Activated T-cell treated with anti-CD3 and anti-CD28 coated beads for 48 hours (primary cell): ENCODE results near the gene FCHO2.

Source experiments
- DNase-seq: peaks from one replicate; pipeline ENCODE4 v3.0.0-alpha.2; 2020; ENCODE audit warnings: low read depth

The FCHO2 gene

GRCh38 chr5:73114044-73114688 is 158.3 kb downstream of the FCHO2 start:
- no peak for DNase-seq

DNA sequence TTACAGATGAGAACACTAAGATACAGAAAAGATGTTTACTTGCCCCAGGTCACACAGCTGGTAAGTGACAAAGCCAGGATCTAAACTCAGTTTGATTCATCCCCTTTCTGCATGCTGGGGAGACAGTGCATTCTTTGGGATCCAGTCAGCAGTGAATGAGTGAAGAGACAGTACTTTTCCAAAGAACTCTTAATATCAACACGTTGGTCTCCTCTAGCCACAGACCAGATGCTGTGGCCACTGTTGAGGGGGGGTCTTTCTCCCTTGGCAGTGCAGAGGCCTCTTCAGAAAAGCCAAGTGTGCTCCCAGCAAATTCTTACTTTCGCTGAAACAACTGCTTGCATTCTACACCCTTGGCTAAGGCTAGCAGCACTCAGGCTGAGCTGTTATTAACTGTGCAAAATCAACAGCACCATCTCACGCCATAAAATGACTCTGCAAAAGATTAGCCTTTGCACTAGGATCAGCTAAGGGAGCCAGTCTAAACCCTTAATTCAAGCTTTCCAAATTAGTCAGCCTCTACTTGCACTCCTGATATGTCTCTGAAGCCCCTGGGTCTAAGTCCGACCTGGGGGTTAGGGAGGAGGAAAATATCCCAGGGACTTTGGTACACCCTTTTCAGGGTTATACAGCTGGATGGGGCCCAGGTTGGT is 159.7 kb downstream of the FCHO2 start:
- no peak for DNase-seq

DNA sequence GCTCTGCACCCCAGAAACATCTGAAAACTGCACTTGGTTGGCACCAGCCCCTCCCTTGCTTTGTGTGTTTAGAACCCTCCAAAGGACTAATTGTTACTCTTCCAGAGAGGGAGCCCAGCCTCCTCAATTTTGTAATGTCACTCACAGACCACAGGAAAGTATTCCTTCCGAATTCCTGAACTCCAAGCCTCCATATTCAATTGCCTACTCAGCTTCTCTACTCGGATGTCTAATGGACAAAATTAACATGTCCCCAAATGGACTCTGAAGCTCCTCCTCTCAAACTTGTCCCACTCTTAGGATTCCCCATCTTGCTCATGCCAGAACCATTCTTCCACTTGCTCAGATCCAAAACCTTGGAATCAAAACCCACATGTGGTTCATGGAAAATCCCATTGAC is 160.7 kb downstream of the FCHO2 start:
- no peak for DNase-seq

- DNase-seq: no peak
Measured at GRCh38 chr5:73117088-73117740, 161.4 kb downstream of the FCHO2 start.

DNA sequence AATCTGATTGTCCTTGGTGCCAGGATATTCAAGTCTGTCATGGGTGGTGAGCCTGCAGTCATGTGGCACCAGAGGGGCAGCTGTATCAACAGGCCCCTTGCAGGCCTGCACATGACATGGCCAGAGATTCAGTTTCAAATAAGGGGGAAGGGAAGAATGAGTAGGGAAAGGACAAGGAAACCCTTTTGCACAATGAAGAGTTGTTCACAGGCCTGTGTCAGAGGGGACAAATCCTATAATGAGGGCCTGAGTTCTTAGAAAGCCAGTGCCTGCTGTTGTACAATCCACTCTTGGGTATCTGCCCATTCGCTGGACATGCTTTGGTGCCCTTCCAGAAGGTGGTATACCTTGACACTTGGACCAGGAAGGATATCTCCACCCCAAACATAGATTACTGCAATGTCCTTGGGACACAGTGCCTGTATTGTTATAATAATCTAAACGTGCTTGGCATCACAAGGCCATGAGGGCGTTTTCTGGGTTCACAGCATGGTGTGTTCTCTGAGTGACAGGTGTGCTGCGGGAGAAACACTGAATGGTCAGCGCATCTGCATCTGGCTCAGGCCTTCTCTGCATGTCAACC is 162.6 kb downstream of the FCHO2 start:
- DNase-seq: no peak

GRCh38 chr5:73119451-73120157 is 163.8 kb downstream of the FCHO2 start:
- no peak for DNase-seq

DNA sequence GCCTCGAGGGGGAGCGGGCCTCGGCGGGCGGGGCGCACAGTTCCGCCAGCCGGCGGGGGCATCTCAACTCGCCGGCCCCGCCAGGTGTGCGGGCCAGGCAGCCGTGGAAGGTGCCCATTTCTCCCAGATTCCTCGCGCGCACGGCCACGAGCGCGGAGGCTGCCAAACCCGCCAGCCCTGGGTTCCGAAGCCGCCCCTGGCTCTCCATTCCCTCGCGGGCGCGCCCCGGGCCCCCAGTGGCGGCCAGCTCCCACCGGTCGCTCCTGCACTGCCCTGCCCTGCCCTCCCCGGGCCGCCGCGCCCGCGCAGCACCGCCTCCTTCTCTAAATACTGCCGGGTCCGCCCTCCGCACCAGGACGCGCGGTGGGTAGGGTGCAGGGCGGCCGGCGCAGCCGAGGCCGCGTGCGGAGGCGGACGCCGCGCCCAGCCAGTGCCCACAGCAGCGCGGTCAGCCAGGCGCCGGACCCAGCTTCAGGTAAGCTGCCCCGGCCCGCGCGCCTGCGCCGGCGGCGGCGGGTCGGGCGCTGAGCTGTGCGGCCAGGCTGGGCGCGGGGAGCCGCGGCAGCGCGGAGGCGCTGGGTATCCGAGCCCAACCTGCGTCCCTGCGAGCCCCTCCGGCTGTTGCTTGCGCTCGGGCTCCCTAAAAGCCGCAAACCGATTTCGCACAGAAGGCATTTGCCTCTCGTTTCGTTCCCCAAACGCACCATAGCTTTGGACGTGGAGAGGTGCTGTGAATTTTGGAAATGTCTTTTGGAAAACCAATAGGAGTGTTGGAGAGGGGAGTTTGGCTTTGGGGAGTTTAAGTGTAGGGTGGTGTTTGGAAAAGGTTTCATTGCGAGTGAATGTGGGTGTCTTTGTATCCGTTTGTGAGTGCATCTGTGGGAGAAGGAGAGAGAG is 164.6 kb downstream of the FCHO2 start, which contains the start of gene TMEM171:
TSS of gene TMEM171 (plus strand) at position 354 of the 897 bp plus-strand sequence. CDS start 2,799 bp downstream, outside the sequence.
- no peak for DNase-seq

GRCh38 chr5:73121119-73121463 is 165.2 kb downstream of the FCHO2 start:
- no peak for DNase-seq

- DNase-seq: no peak
Measured at GRCh38 chr5:73122875-73123810, 167.3 kb downstream of the FCHO2 start.

DNA sequence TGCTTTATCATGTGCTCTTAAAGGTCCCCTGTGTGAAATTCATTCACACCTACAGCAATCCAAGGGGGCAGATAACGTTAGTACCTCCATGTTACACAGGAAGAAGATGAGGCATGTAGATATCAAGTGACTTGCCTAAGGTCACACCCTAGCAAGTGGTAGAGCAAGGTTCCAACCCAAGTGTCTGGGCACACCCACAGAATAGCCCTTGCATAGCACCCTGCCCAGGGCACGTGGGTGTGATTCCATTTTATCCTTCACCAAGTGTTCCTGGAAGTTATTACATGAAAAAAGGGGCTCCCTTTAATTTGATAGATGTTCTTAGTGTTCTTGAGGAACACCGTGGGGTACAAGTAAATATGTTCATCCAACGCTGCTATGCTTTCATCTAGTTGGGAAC is 169.4 kb downstream of the FCHO2 start:
- no peak for DNase-seq

DNA sequence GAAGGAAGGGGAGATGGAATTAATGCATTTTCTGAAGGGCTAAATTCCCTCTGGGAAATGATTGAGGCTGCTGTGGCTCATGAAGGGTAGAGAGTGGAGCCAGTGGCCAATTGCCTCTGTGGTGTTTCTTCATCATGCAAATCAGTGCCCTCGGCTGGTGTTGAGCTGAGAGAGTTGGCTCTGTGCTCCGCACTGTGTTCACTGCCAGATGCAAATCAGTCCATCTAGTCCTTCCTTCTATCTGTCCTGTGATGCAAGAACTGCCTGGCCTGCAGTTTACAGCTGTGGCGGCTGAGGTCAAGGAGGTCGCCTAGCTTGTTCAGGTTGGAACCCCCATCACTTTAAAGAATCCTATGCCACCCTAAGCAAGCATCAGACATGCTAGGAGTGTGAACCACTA is 170.5 kb downstream of the FCHO2 start:
- no peak for DNase-seq

DNA sequence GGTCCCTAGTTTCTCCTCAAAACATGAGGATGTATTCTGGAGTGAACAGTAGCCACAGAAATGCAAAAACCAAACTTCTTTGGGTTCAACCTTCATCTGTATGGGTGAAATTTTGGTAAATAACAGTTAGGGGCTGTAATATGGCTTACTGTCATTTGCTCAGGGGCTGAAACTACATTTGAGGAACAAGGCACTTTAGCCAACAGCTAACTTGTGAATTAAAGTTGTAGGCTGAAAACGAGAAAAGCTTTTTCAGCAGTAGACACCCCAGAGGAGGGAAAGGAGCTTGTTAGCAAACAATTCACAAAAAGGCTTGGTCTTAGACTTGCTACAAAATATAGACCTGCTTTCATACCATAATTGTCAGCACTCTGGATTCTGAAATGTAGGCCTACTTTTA is 171.1 kb downstream of the FCHO2 start:
- no peak for DNase-seq

DNA sequence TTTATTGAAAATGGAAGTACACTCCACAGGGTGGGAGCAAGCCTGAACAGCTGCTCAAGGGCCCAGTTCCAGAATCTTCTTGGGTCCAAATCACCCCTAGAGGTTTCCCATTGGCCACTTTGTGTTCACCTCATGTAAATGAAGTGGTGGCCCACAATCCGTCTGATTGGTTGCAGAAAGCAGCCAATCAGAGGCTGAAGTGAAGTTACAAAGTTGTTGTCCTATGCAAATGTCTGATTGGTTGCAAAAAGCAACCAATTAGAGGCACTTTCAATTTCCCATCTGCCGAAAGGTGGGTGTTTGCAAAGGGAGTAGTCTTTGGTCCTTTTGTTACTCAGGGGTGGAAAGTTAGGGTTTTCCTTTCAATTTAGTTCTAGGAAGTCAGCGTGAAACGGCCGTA is 173.3 kb downstream of the FCHO2 start:
- no peak for DNase-seq

GRCh38 chr5:73130811-73131210 is 175.0 kb downstream of the FCHO2 start:
- no peak for DNase-seq

DNA sequence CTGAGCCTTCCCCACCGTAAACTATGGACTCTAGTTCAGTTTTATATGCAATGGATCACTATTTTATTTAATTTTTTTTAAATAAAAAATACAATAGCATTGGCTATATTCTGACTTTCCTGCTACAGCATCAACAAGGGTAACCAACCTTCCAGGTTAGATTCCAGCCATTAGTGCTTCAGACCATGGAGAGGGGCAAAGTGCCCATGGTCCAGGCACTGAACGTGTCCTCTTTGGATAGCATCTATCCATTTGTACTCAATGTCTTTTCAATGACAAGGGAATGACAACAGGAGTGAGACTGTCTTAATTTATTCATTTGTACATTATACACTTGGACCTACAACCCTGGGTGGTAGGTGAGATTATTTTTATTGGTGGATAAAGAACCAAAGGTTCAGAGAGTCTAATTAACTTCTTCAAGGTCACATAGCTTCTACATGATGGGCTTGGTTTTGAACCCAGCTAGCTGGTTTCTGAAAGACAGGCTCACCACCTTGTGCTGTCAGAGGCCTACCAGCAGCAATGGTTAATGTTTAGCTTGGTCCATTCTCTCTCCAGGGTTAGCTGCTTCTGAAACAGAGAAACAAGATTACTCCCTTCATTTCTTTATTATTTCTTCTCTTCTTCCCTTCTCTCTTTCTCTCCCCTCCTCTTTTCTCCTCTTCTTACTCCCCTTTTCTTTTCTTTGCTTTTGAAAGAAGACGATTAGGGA is 176.0 kb downstream of the FCHO2 start:
- DNase-seq: no peak

GRCh38 chr5:73132759-73133158 is 176.9 kb downstream of the FCHO2 start:
- no peak for DNase-seq

GRCh38 chr5:73135021-73135420 is 179.2 kb downstream of the FCHO2 start:
- no peak for DNase-seq

DNA sequence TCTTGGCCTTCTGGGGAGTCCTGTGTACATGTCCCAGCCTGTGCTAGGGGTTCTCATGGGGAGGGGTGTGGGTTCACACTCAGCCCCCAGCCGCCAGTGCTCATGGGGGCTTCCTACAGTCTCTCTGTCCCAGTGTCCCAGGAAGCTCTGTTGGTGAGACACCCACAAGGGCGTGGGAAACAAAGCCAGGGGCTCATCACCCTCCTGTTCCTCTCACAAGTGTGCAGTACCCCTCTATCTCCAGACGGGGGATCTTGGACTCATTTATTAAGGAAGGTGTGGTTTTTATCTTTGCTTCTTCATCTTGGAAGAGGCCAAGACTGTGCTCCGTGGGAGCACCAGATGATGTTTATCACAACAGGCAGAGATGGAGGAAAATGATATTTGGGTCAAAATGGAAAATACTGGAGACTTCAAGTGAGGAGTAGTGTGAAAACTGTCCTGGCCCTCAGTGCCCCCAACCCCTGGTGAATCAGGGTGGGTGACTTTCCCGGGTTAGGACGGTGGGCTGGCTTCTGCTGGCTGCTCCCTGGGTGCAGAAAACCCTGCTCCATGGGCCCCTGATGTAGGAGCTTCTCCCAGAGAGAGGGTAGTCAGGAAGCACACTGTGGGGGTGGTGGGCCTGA is 179.7 kb downstream of the FCHO2 start:
- DNase-seq: no peak

- no peak for DNase-seq
Measured at GRCh38 chr5:73136055-73136562, 180.3 kb downstream of the FCHO2 start.
